Activated T-helper 17 cell treated with anti-CD3 and anti-CD28 coated beads, Interleukin-2, amount 50 U/mL, for 72 hours (primary cell): ENCODE data around the gene ATP5ME. TPM values are rescaled to one million over a fixed set of nuclear protein-coding genes. Genes with fewer than 3 reads are reported as not detected.

Source experiments
- ATAC-seq: fragments of 150-1000 bp; cut with Tn5 transposase; replicated peaks from 2 replicates; pipeline ENCODE4 v1.10.0; 2021; ENCODE audit warnings: mild to moderate bottlenecking, moderate library complexity
- H3K27ac Mint-ChIP-seq: one replicate; pipeline ENCODE4 v1.8.0; 2022; ENCODE audit warnings: mixed read lengths
- H3K27me3 Mint-ChIP-seq: one replicate; pipeline ENCODE4 v1.8.0; 2022; ENCODE audit warnings: mixed read lengths
- H3K36me3 Mint-ChIP-seq: one replicate; pipeline ENCODE4 v1.8.0; 2022; ENCODE audit warnings: low read depth, mild to moderate bottlenecking, mixed read lengths
- H3K4me1 Mint-ChIP-seq: one replicate; pipeline ENCODE4 v1.8.0; 2022; ENCODE audit warnings: mixed read lengths
- H3K4me3 Mint-ChIP-seq: one replicate; pipeline ENCODE4 v1.8.0; 2022; ENCODE audit warnings: mild to moderate bottlenecking, mixed read lengths
- H3K9me3 Mint-ChIP-seq: one replicate; pipeline ENCODE4 v1.8.0; 2022; ENCODE audit warnings: mixed read lengths
- total RNA-seq, 2 donors: library from RNA; stranded (reverse); gene quantifications; one replicate each; pipeline ENCODE4 v1.2.3, GENCODE V29; 2022

Gene ATP5ME
- total RNA-seq, 2 donors from 2014 or later, result 96.5 to 210 TPM

- H3K4me1 Mint-ChIP-seq, result no peaks in the 10 kb centered on the region
- no peaks in the 10 kb centered on the region for H3K36me3 Mint-ChIP-seq
- H3K27ac Mint-ChIP-seq, result no peak overlapping the region
- ATAC-seq, result no peak
- H3K9me3 Mint-ChIP-seq, result no peaks in the 10 kb centered on the region
- no peak overlapping the region for H3K4me3 Mint-ChIP-seq
- peaks cover 4% of the 10 kb centered on the region for H3K27me3 Mint-ChIP-seq
Measured at GRCh38 chr4:682490-683172, 8.6 kb upstream of the ATP5ME start.

GRCh38 chr4:681736-682451 is 7.8 kb upstream of the ATP5ME start:
- Mint-ChIP-seq H3K27ac (no peak overlapping the region), H3K4me1 (no peaks in the 10 kb centered on the region), H3K9me3 (no peaks in the 10 kb centered on the region), H3K4me3 (no peak overlapping the region), H3K27me3 (peaks cover 3% of the 10 kb centered on the region), H3K36me3 (no peaks in the 10 kb centered on the region)
- ATAC-seq, result no peak

GRCh38 chr4:680928-681645 is 7.0 kb upstream of the ATP5ME start:
- H3K4me3 Mint-ChIP-seq, result peak overlapping the region; percentile 64
- ATAC-seq, result peak; percentile 69
- peaks cover 3% of the 10 kb centered on the region for H3K27me3 Mint-ChIP-seq

GRCh38 chr4:680551-680927 is 6.5 kb upstream of the ATP5ME start:
- no peaks in the 10 kb centered on the region for H3K36me3 Mint-ChIP-seq
- peak overlapping the region; percentile 61 for H3K27ac Mint-ChIP-seq
- no peaks in the 10 kb centered on the region for H3K9me3 Mint-ChIP-seq
- ATAC-seq, result peak; percentile 52
- H3K27me3 Mint-ChIP-seq, result peaks cover 3% of the 10 kb centered on the region
- H3K4me1 Mint-ChIP-seq, result no peaks in the 10 kb centered on the region
- peak overlapping the region; percentile 64 for H3K4me3 Mint-ChIP-seq

More at GRCh38 chr4:680928-681645, 7.0 kb upstream of the ATP5ME start:
- Mint-ChIP-seq H3K4me1 (no peaks in the 10 kb centered on the region), H3K27ac (peak overlapping the region; percentile 61), H3K9me3 (no peaks in the 10 kb centered on the region), H3K36me3 (no peaks in the 10 kb centered on the region)

DNA sequence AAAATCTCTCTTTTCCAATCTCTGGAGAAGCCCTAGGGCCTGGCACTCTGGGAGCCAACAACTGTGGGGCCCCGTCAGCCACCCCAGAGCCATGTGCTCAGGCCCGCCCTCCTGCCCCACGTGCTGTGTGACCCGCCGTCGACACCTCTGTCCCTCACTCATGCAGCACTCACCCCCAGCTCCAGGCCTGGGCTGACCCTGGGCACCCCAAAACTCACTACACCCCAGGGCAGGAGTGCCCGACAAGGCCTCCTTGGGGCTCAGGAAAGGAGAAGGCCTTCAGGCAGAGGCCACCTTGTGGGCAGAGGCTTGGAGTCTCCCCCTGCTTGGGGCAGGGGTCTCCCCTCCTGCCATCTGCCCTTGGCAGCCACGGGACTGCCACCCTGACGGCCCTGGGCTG is 6.0 kb upstream of the ATP5ME start:
- H3K4me1 Mint-ChIP-seq, result no peaks in the 10 kb centered on the region

GRCh38 chr4:679629-680028 is 5.6 kb upstream of the ATP5ME start:
- no peak for ATAC-seq
- no peaks in the 10 kb centered on the region for H3K9me3 Mint-ChIP-seq

More for the DNA sequence above, 6.0 kb upstream of the ATP5ME start:
- peak overlapping the region; percentile 64 for H3K4me3 Mint-ChIP-seq
- no peaks in the 10 kb centered on the region for H3K36me3 Mint-ChIP-seq
- no peaks in the 10 kb centered on the region for H3K9me3 Mint-ChIP-seq
- H3K27me3 Mint-ChIP-seq, result peaks cover 2% of the 10 kb centered on the region
- peak overlapping the region; percentile 61 for H3K27ac Mint-ChIP-seq
- no peak for ATAC-seq

GRCh38 chr4:679104-679481 is 5.0 kb upstream of the ATP5ME start:
- H3K4me1 Mint-ChIP-seq, result no peaks in the 10 kb centered on the region
- no peak overlapping the region for H3K27ac Mint-ChIP-seq
- peaks cover 3% of the 10 kb centered on the region for H3K36me3 Mint-ChIP-seq
- ATAC-seq, result no peak
- no peaks in the 10 kb centered on the region for H3K9me3 Mint-ChIP-seq
- H3K27me3 Mint-ChIP-seq, result no peaks in the 10 kb centered on the region
- H3K4me3 Mint-ChIP-seq, result no peak overlapping the region

More at GRCh38 chr4:679629-680028, 5.6 kb upstream of the ATP5ME start:
- Mint-ChIP-seq H3K27me3 (no peaks in the 10 kb centered on the region), H3K27ac (no peak overlapping the region), H3K4me3 (no peak overlapping the region), H3K36me3 (no peaks in the 10 kb centered on the region), H3K4me1 (no peaks in the 10 kb centered on the region)

DNA sequence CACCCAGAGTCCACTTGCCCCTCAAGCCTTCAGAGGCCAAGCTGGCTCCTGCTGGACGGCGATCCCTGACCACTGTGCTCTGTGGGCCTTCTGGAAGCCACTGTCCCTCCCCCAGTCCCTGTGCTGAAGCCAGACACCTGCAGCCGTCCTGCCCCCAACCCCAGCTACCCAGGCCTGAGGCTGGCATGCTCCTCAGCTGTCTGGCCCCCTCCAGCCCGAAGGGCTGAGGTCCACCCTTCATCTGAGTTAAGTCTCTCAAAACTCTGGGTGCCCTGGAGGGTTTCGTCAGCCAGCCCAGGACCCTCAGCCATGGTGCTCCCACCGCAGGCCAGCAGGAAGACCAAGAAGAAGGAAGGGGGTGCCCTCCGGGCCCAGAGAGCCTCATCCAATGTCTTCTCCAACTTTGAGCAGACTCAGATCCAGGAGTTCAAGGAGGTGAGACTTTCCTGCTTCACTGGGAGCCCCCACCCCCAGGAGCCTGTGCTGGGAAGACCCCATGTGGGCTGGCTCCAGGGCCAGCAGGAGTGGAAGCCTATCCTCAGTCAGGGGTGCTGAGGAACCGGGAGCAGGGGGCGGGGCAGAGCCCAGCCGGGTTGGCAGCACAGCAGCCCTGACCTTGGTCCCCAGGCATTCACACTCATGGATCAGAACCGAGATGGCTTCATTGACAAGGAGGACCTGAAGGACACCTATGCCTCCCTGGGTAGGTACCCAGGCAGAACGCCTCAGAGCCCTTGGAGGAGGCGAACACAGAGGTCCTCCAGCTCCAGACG is 4.4 kb upstream of the ATP5ME start:
- Mint-ChIP-seq H3K27me3 (no peaks in the 10 kb centered on the region), H3K4me1 (no peaks in the 10 kb centered on the region), H3K4me3 (peak overlapping the region; percentile 7), H3K36me3 (peaks cover 8% of the 10 kb centered on the region), H3K9me3 (no peaks in the 10 kb centered on the region), H3K27ac (no peak overlapping the region)
- no peak for ATAC-seq

- Mint-ChIP-seq H3K4me3 (peak overlapping the region; percentile 7), H3K27ac (peak overlapping the region; percentile 46), H3K9me3 (no peaks in the 10 kb centered on the region), H3K27me3 (no peaks in the 10 kb centered on the region), H3K4me1 (peaks cover 4% of the 10 kb centered on the region), H3K36me3 (peaks cover 17% of the 10 kb centered on the region)
- peak; percentile 8 for ATAC-seq
Measured at GRCh38 chr4:677431-678293, 3.6 kb upstream of the ATP5ME start.

- no peaks in the 10 kb centered on the region for H3K9me3 Mint-ChIP-seq
- peaks cover 4% of the 10 kb centered on the region for H3K4me1 Mint-ChIP-seq
- no peak for ATAC-seq
- H3K36me3 Mint-ChIP-seq, result peaks cover 25% of the 10 kb centered on the region
- no peak overlapping the region for H3K4me3 Mint-ChIP-seq
- no peak overlapping the region for H3K27ac Mint-ChIP-seq
- no peaks in the 10 kb centered on the region for H3K27me3 Mint-ChIP-seq
Measured at GRCh38 chr4:676871-677235, 2.8 kb upstream of the ATP5ME start.

DNA sequence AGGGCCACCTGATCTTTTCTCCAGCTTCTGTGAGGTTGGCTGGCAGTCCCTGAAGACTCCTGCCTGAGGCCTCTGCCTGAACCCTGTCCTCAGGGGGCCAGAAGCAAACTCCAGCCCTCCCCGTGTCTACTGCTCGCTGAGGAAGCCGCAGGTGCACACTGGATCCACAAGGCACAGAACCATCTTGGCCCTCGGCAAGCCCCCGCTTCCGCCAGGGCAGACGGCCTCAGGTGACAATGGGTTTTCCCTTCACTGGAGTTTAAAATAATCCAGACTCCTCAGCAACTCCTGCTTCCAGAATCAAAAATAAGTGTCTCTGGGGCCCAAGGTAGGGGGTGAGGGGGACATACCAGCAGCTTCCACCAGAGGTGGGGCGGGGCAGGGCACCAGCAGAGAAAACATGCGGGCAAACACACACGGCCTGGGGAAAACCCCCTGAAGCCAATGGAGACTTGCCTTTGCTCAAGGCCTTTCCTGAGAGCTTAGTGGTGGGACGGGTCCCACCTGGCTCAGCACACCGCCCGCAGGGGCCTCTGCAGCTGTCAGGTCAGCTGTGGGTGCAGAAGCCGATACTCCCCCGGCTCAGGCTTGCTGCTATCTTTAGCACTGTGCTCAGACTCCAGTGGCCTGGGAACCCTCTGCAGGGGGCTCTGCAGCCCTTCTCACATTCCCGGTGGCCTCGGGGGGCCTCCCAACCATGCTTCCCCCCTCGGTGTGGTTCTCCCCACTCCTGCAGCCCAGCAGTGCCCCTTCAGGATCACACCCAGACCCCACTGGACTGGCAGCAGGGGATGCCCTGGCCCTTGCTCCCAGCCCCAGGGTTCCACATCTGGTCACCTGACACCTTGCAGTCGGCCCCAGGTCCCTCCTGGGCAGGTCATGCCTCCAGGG is 2.1 kb upstream of the ATP5ME start:
- Mint-ChIP-seq H3K27me3 (no peaks in the 10 kb centered on the region), H3K4me1 (peaks cover 4% of the 10 kb centered on the region), H3K9me3 (no peaks in the 10 kb centered on the region), H3K4me3 (peak overlapping the region; percentile 76), H3K27ac (no peak overlapping the region), H3K36me3 (peaks cover 31% of the 10 kb centered on the region)
- no peak for ATAC-seq

DNA sequence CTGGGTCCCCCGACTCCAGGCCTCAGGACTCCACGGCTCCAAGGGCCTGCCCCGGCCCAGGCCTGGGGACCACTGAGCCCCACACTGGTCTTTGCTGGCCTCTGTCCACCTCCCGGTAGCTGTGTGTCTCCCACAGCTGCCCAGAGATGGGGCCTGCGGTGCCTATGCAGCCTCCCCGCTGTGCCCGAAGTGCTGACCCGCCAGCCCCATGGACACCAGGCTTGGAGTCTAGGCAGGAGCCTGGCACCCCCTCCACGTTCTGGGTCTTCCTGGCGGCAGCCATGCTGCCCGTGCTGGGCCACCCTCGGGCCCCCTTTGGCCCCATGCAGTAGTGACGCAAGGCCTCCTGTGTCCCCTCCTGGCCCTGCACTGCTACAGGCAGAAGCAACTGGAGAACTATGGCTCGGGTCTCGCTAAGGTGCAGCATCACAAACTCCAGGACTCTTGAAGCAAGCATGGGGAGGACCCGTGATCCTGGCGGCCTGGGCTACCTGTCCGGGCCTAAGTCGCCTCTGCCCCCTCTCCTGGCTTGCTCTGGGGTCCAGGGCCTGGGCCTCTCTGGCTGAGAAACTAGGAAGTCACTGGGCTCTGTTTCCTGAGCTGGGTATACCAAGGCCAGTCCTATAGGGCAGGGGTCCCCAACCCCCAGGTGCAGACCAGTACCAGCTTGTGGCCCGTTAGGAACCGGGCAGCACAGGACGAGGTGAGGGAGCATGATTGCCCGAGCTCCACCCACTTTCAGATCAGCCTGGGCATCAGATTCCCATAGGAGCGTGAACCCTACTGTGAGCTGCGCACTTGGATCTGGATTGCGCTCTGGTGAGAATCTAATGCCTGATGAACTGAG is 1.2 kb upstream of the ATP5ME start:
- H3K9me3 Mint-ChIP-seq, result no peaks in the 10 kb centered on the region
- ATAC-seq, result peak; percentile 3
- H3K27me3 Mint-ChIP-seq, result no peaks in the 10 kb centered on the region
- H3K36me3 Mint-ChIP-seq, result peaks cover 40% of the 10 kb centered on the region
- peak overlapping the region; percentile 76 for H3K4me3 Mint-ChIP-seq
- H3K4me1 Mint-ChIP-seq, result peaks cover 4% of the 10 kb centered on the region
- H3K27ac Mint-ChIP-seq, result peak overlapping the region; percentile 78
